Measurements from ENCODE around the gene GALNT6.

GALNT6 gene

GRCh38 chr12:51379571-51379970 is 11.6 kb downstream of the GALNT6 start:
- DNase-seq (ENCODE audit: low read depth), result no peak

GRCh38 chr12:51378749-51379148 is 12.5 kb downstream of the GALNT6 start:
- no peak for DNase-seq (ENCODE audit: low read depth)

DNA sequence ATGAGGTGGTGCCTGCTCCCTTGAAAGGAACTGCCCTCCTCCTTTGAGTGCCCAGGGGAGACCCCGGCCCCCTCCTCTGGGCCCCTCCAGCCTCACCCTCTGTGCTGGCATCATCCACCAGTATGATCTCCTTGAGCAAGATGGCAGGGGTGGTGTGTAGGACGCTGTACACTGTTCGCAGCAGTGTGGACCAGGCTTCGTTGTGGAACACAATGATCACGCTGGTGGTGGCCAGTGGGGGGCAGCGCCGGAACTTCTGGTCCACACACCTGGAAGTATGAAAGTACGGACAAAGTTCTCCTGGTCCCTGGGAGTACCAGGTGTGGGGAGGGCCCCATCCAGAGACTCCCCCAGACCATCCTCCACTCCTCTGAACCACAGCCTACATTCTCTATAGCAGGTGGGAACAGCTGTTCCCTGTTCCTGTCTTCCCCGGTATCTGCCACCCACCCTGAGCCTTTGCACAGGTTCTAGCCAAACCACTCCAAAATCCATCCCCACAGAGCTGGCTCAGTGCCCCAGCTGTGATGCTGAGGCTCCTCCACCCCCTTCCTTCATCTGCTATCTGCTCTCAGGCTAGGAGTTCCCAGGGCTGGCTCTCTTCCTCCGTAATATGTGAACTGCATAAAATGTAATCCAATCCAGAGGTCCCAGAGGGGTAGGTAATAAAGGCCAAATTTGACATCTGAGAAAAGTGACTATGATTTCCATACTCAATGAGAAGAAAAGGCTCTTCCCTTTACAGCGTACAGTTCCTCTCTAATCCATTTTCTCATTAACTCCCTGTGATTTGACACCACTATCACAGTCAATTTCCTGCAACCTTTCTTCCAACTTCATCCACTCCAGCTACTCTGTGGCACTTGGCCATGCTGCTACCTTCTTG is 13.9 kb downstream of the GALNT6 start:
- no peak for DNase-seq (ENCODE audit: low read depth)

GRCh38 chr12:51374856-51375255 is 16.4 kb downstream of the GALNT6 start:
- no peak for DNase-seq (ENCODE audit: low read depth)

DNA sequence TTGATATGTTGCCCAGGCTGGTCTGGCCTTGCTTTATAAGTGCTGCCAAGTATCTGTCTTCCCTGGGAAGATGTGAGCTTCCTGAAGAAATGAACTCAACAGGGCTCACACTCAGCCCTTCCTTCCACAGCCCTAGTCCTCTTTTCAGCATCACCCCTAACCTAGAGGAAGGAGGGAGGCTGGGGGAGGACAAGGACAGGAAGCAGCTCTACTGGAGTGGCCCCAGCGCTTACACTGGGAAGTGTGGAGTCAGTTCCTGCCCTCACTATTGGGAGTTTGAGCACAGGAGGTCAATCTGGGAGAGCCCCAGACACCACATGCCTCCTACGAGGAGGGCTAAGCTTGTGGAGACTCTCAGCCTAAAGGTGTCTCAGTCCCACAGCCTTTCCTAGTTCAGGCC is 16.8 kb downstream of the GALNT6 start:
- no peak for DNase-seq (ENCODE audit: low read depth)

GRCh38 chr12:51373187-51373586 is 18.0 kb downstream of the GALNT6 start:
- DNase-seq (ENCODE audit: low read depth), result no peak

DNA sequence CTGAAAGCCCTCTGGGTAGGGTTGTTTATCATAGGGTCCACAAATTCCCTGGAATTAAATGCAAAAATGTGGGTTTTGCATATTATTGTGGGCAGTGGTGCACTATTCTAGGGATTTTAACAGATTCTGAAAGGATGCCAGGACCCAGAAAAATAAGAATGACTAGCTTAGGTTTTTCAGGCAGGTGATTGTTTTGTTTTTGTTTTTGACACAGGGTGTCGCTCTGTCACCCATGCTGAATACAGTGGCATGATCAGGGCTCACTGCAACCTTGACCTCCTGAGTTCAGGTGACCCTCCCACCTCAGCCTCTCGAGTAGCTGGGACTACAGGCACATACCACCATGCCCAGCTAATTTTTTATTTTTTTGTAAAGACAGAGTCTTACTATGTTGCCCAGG is 19.2 kb downstream of the GALNT6 start:
- no peak for DNase-seq (ENCODE audit: low read depth)

- peak; percentile 98 for DNase-seq (ENCODE audit: low read depth)
Observed at GRCh38 chr12:51371295-51371953, 19.8 kb downstream of the GALNT6 start.

GRCh38 chr12:51370667-51371066 is 20.5 kb downstream of the GALNT6 start:
- no peak for DNase-seq (ENCODE audit: low read depth)

DNA sequence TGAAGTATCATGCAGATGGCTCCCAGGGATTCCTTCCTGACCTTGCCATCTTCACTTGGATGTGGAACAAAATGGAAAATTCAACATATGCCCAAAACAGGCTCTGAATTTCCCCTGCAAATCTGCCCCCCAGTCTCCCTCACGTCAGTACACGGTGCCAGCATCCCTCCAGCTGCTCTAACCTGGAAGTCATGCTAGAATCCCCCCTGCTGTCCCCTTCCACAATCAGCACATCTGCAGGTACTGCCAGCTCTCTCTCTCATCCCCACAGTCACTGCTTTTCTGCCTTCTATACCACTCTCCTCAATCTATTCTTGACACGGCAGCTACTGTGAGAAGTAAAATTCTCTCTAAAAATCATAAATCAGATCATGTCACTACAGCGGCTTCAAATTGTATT is 21.6 kb downstream of the GALNT6 start:
- no peak for DNase-seq (ENCODE audit: low read depth)

DNA sequence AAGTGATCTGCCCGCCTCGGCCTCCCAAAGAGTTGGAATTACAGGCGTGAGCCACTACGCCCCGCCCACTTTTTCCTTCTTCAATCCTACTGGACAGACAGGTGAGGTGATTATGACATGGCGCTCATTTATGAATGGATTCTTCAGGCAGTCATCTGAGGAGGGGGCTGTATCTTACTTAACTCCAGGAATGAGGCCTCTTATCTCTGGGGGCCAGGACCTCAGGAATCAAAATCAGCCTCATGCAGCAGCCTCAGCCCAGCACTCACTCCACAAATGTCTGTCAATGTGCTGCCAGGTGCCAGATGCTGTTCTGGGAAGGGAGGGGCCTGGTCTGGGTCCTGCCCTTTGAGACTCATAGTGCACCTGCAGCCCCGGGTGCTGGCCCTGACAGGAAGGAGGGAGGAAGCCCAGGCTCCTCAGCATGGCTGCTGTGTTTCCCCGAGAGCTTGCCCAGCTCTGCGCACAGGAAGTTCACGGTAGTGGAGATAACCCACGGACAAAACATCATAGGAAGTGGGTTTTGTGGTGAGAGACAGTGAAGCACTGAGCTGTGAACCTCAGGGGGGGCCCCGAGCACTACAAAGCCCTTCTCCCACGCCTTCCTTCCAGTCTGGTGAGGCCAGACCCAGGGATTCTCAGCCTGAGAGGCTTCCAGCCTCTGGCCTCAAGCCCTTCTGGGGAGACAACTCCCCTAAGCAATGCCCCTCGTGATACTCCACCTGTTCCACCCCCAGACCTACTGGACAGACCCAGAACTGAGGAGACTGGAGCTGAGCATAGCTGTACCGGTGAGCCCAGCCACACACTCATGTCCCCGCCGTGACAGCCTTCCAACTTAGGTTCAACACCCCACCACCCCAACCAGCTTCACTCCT is 22.3 kb downstream of the GALNT6 start:
- peak; percentile 87 for DNase-seq (ENCODE audit: low read depth)

DNA sequence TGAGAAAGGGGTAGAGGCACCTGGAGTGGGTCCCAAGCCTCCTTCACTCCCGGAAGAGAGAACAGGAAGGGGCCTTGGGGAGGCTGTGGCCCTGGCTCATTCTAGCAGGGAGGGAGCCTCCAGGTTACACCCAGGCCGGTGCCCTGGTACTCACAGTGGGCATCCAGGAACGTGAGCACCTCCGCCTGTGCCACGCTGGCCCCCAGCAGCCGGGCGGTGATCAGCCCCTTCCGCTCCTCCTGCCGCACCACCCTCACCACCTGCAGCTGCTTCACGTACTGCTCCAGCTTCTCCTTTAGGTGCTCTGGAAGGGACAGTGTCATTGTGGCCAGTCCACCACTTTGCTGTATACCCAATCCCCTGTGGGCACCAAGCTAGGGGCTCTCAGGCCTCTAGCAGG is 25.9 kb downstream of the GALNT6 start:
- DNase-seq (ENCODE audit: low read depth), result no peak

DNA sequence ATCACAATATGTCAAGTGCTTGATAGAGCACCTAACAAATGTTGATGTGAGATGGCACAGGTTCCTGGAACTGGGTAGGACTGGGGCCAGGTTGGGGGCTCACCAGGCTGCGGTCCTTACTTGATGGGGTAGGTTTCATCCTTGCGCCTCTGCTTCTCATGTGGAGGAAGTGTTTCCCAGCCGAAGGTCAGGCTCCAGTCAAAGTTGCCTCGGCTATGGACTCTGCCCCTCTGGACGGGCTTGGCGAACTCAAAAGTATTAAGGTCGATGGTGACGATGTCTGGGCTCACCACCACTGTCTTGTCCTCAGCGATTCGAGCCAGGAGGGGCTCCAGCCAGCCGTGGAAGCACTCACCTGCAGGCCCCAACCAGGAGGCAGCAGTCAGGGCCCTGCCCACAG is 27.2 kb downstream of the GALNT6 start:
- DNase-seq (ENCODE audit: low read depth), result no peak

DNA sequence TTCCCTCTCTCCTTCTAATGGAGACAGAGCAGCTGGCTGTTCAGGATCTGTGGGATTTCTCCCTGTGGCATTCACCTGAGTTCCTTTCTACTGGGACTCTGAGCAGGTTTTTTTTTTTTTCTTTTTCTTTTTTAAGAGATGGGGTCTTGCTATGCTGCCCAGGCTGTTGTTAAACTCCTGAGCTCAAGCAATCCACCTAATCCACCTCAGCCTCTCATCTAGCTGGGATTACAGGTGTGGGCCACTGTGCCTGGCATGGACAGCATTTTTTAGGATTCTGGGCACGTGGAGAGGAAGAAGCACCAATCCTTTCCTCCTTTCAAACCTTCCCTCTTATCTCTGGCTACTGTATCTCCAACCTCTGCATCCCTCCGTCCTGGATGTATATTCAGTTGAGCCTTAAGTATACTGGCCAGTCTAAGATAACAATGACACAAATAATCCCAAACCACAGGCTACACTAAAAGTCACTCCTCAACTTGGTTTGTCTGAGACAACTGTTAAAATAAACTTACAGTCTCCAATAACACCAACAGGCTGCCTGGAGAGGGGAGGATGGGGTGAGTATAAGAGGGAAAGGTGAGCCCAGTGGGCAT is 28.4 kb downstream of the GALNT6 start:
- no peak for DNase-seq (ENCODE audit: low read depth)

- no peak for DNase-seq (ENCODE audit: low read depth)
Observed at GRCh38 chr12:51362307-51362706, 28.9 kb downstream of the GALNT6 start.

DNA sequence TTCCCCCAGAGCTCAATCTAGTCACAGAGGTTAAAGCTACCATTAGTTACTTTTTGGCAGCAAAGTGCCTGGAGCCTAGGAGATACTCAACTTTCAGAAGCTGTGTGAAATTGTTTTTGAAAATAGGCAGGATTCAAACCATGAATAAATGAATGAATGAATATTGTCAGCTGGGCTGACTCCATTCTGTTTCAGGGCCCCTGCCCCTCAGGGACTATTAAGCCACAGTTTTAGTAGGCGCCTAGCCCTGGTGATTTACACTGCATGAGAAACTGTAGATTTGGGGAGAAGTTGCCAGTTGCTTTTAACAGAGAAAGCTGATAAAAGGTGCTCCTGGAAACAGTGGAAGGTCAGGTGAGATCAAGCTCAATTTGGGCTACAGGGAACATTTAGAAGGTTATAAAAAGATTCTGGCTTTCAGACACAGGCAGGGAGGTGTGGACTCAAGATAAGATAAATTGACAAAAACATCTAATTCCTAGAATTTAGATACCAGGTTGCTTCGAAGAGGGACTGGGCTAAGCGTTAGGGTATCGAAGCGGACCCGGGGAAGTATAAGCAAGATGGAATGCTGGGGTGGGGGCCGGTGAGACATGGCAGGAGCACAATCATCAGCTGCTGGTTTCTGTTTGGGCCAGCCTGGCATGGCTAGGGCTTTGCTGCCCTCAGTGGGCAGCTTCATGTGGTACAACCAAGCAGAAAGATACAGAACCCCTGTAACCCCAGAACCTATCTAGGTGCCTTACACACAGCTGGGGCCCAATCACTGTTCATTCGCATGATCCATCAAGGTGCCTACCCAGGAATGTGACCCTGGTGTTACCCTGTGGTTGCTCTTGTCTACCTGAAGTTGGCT is 29.8 kb downstream of the GALNT6 start:
- no peak for DNase-seq (ENCODE audit: low read depth)

DNA sequence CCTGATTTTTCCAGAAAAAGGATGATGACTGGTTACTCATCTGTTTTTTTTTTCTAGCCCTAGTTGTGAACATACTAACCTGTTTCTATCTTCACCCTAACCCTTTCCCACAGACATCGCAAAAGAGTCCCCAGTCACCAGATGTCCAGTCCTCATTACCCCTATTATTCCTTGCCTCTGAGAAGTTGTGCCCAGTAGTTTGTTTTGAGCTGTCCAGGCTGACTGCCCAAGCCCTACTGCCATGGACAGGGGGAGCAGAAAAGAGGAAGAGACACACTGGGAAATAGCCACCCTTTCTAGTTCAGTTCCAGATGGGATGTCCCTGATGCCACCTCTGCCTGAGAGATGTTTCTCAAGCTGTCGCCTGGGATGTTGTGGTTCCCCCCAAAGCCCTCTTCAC is 30.9 kb downstream of the GALNT6 start:
- no peak for DNase-seq (ENCODE audit: low read depth)

GRCh38 chr12:51359851-51360250 is 31.4 kb downstream of the GALNT6 start:
- DNase-seq (ENCODE audit: low read depth), result no peak

DNA sequence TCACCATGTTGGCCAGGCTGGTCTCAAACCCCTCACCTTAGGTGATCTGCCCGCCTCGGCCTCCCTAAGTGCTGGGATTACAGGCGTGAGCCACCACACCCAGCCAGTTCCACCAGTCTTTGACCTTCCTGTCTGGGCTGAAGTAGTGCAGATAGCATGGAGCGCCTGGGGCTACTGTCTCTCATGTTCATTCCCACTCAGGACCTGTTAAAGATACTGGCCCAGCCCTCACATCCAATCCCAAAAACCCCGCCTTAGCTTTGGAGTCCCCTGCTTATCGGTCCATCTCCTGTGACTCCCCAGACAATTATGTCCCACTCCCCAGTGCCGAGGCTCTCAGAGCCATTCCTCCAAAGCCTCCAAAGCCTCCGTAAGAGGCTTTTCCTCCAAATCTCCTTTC is 32.7 kb downstream of the GALNT6 start:
- no peak for DNase-seq (ENCODE audit: low read depth)

DNA sequence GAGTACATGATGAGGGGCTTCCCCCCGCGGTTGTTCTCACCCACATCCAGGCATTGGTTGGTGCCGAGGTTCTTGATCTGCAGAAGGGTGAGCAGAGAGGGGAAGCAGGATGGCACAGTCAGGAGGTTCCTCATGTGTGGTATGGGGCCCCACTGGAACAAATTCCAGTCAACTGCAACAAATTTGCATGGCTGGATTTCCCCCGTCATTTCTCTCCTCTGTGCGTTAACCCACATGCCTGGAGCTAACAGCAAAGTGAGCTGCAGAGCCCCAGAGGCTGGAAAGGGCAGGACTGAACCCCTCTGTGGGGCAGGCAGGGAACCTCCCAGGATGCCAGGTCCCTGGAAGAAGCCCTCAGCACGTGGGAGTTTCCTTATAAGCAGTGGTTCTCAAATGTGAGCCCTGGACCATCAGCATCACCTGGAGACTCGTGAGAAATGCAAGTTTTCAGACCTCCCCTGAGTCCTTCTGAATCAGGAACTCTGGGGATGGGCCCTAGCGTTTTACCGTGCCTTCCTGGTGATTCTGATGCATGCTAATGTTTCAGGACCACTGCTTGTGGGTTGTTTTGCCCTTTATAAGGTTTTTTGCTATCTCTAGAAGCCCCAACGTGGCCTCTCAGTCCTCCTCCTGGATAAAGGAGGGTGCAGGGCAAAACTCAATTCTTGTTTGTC is 33.7 kb downstream of the GALNT6 start:
- DNase-seq (ENCODE audit: low read depth), result no peak

All from iris pigment epithelial cell (primary cell).